ENCODE results near the gene ANKFN1.

The ANKFN1 gene

DNA sequence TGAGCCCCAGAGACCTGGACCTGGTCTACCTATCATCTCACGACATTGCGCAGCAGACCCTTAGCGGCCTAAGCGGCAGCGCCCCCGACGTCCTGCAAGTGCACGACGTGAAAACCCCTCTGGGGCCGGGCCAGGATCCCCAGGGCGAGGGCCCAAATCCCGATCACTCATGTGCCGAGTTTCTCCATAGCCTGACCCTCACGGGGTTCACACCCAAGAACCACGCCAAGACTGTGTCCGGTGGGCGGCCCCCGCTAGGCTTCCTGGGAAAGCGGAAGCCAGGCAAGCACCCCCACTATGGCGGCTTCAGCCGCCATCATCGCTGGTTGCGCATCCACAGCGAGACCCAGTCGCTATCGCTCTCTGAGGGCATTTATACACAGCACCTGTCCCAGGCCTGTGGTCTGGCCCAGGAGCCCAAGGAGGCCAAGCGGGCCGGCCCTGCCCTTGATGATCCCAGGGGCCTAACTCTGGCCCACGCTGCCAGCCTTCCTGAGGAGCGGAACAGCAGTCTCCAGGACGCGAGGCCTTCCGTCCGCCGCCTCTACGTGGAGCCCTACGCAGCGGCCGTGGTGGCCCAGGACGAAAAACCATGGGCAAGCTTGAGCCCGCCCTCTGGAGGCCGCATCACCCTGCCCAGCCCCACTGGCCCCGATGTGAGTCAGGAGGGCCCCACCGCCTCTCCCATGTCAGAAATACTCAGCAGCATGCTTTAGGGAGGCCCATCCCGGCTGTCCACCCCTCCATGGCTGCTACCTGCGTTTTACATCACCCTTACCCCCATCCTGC lies 357.5 kb downstream of the ANKFN1 start:
- no peak for DNase-seq

DNA sequence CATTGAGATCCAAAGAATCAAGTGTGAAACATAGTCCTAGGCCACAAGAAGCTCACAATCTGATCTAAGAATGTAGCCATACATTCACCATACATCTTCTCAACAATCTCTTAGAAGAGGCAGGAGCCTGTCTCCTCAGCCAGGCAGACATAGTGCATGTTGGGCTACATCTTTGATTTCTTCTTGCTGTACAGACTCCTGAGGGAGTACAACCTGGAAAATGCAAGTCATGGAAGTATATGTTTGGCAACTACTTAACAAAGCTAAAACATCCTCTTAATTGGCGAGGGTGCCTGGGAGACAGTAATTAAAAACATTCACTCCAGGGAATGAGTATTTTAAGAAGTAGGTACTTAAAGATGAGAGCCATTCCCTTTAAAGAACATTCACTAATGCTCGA lies 361.0 kb downstream of the ANKFN1 start:
- no peak for DNase-seq

DNA sequence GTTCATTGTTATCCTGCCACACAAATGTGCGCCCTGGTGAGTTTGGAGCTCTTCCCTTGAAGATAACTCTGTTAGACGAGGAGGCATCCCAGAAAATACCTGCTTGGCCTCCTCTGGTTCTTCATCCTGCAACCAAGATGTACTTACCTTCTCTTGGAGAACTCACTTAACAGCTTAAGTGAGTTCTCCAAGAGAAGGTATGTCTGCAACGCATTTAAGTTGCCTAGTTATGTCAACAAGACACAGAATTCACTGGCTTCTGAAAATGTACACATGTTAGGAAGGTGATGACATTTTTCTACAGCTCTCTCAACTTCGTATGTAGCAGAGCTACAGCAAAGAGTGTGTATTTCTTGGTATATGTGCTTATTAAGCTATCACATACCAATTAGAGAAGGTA lies 361.6 kb downstream of the ANKFN1 start:
- DNase-seq = no peak

DNA sequence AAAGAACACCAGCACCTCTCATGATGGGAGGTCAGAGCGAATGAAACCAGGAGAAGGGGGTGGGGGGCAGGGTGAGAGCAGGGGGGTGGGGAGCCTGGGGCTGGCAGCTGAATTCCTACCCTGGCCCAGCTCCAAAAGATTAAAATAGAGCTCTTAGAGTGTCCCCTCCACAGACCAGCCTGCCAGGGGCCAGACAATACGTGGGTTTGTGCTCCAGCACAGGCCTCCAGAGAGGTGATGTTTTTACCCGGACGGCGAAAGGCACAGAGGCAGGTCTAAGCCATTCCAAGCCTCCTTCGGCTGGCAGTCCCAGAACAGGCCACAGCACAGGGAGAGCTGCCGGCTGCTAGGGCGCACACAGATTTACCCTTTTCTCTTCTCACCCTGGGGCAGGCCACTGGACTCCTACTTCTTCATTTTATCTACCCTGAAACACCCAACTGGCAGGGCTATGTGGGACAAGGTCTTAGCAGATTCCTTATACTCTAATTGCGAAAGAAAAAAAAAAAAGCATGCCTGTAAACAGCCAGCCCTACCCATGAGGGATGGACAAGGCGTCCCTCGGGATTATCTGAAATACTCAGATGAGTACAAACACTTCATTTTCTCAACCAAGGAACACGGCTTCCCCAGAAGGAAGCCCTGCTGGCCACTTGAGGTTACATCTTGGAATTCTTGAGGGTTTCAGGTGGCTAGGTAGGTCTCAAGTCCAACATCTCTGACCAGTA lies 368.3 kb downstream of the ANKFN1 start:
- no peak for DNase-seq

DNA sequence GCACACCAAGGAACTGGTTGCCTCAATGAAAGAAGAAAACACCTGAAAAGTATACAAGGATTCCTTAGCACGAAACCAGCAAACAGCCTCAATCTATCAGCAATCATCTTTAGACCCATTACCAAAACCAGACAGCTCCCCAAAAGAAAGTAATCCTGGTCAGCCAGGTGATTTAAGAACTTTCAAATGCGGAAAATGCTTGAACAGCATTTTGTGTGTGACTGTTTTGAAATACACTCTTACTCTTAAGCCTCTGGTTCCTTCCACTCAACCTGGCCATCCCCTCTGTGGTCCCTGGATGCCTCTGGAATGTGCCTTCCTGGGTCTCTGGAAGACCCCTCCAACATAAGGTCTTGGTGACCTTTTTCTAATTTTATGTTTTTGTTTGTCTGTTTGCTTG lies 369.8 kb downstream of the ANKFN1 start:
- no peak for DNase-seq

DNA sequence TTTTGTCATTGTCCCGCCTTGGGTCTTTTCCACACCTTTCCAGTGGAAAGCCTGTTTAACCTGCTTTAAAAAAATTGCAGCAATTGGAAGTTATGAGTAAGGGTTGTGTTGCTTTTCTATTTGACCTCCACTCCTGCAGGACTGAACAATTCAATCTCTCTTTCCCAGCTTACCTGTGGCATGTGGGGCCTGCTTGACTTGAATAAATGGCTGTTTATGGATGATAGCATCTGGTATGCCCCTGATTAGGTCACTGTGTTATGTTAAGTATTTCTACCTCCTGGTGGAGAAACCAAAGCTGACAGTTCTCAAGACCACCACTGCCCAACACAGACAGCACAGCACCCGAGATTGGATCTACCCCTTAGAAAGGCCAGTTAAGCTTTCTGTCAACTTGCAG lies 375.4 kb downstream of the ANKFN1 start:
- DNase-seq = no peak

DNA sequence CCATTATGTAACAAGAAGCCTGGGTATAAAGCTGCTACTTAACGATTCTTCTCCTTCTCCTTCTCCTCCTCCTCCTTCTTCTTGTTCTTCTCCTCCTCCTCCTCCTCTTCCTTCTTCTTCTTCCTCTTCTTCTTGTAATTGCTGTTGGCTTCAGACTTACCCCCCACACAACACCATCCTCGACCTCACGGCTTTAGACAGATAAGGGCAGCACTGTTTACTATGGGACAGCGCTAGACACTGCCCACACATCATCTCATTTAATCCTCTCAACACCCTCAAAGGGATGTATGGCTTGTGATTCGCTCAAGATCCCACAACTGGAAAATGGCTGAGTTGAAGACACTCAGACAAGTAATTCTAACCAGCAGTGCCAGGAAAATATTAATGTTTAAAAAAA lies 379.7 kb downstream of the ANKFN1 start:
- DNase-seq = no peak

DNA sequence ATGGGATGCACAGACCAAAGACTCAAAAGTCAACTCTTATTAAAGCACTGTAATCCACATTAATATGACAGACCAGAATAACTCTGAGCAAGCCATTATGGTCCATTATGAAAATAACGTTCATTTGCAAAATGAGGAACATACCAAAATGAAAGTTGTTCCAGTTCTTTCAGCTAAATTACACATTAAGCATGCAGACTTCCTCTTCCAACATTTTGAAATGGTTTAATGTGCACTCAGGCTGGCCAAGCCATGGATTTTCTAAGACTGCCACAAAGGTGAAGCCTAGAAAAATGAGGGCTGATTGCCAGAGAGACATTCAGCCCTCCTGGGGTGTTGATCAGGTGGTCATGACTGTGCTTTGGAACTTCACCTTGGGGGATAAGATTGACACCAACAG lies 383.5 kb downstream of the ANKFN1 start:
- no peak for DNase-seq

DNA sequence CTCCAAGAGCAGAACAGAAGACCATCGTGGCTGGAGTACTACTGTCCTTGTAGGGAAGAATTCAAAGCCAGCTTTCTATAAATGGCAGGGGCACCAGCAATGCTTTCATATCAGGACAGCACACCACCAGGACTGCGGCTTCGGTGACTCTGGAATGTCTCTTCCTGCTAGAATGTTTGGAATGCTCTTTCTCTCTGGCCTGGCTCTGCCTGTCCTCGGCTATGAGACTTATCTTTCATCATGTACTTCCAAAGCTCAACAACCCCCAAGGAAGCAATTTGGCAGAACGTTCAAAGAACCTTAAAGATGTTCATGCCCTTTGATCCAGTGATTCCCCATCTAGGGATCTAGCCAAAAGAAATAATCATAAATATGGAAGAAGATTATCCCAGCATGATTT lies 387.6 kb downstream of the ANKFN1 start:
- no peak for DNase-seq

DNA sequence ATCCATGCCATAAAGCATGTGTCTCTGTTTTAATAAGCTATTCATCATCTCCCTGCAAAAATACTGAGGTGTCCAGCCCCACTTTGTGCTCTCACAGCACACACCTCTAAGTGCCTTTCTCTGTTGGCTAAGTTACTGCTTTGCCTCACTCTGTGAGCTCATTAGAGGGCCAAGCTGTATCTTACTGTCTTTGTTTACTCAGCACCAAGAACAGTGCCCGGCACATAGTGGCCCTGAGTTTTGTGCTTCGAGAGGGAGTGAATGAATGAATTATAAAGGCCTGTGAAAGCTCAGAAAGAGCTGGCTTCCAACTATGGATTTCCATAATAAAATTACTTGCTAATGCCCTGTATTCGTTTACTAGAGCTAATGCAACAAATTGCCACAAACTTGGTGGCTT lies 390.0 kb downstream of the ANKFN1 start:
- DNase-seq = no peak

DNA sequence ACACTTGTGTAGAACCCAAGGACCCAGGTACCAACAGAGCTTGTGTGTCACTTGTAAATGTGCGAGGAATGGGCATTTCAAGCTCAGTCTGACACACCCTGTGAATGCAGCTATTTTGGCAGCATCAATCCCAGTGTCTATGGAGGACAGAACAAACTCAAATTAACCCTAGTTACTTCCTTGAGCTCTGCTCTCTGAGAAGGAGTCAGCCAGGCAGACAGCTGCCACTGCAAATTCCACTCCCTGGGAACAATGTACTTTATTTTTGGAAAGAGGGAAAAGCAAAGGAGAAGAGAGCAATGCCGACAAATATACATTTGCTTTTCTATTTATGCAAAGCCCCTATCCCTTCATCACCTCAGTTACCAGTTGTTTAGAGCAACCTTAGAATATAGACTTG lies 391.8 kb downstream of the ANKFN1 start:
- no peak for DNase-seq

DNA sequence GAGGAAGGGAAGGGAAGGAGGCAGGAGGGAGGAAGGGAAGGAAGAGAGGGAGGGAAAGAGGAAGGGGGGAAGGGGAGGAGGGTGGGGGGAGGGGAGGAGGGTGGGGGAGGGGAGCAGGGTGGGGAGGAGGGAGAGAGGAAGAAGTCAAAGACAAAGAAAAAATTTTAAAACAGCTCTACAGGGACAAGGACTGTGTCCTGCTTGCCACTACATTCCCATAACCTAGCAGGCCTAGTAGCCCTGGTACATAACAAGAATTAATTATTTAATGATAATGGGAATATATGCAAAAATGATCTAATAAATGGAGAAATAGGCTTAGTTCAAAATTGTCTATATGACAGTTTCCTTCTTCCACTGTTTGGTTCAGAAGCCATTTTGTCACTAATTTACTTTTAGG lies 392.7 kb downstream of the ANKFN1 start:
- no peak for DNase-seq

DNA sequence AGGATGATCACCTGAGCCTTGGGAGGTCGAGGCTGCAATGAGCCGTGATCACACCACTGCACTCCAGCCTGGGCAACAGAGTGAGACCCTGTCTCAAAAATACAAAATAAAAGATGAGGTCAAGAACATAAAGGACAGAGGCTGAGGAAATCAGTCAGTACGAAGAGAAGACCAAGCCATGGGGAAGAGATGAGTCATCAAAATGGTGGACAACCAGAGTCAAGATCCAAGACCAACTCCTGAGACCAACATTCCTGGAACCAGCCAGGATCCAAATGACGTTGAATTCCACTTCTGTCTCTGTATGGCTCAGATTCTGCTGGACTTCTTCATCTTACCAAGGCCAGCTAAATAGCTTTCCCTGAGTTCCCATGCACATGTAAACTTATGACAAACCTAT lies 395.4 kb downstream of the ANKFN1 start:
- no peak for DNase-seq

DNA sequence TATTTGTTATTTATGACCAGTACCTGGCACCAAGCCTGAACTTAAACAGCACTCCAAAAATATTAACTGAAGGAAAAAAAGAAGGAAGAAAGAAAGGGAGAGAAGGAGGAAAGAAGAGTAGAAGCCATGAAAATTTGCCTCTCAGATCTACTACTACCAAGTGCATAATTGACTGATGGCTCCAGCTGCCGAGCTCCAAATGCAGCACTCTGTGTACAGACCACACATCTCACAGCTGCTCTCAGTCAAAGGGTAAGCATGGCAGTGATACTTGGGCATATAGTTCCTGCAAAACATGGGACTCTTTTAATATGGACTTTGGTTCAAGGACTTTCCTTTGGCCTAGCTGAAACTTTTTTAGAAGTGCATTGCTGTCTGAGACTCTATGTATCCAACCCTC lies 396.2 kb downstream of the ANKFN1 start:
- DNase-seq = no peak

DNA sequence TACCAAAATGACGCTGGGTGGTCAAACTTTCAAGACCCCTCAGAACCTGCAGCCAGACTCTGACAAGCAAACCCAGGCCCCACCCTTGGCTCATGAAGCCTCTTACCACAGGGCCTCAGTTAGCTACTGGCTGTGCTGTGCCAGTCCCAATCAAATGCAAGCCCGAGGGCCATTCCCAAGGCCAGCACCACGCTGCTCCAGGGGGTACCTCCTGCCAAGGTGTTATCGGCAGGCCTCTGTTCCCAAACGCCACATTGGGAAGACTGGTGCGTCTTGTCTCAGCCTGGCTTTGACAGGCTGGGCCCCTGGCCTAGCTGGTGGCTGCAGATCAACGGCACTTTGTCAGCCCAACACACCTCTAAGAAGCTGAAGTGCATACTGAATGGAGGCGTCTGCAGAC lies 404.4 kb downstream of the ANKFN1 start:
- DNase-seq = no peak

DNA sequence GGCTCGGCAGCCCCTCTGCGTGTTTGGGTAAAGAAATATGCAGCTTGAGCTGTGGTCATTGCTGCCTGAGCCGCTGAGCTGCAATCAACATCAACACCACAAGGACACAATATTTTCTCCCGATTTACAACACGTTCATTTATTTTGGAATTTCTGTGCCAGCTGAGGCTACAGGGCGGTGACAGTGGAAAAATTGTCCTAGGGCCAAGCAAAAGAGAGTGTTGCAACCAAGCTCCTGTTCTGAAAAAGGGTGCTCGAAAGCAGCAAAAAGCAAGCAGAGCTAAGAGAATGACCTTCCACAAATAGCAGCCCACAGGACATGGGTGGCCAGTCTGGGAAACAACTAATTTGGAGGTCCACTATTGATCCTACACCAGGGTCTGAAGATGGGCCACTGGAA lies 404.8 kb downstream of the ANKFN1 start:
- DNase-seq = no peak
